NB4 (cell line): ENCODE measurements around the gene DSCAML1.

Experiments used
- DNase-seq: peaks from one replicate; pipeline ENCODE4 v3.0.0; 2010; ENCODE audit warnings: low read depth
- H3K4me3 ChIP-seq: one replicate; pipeline ENCODE4 v1.5.1; 2011; ENCODE audit warnings: mild to moderate bottlenecking, low read depth, low read length, moderate library complexity
- MYC ChIP-seq: IDR thresholded peaks from 2 replicates; pipeline ENCODE4 v1.6.1; 2011; ENCODE audit warnings: low read depth, low read length
- POLR2A ChIP-seq: IDR thresholded peaks from 2 replicates; pipeline ENCODE4 v1.6.1; 2011; ENCODE audit warnings: mild to moderate bottlenecking; ENCODE audit not compliant: insufficient read length; ENCODE audit errors: extremely low read depth
- TF ChIP-seq, protein P1 (sequence below): IDR thresholded peaks from one replicate; pipeline ENCODE4 v1.5.1; 2012; ENCODE audit warnings: low read depth, low read length
- TF ChIP-seq, protein P2 (sequence below): IDR thresholded peaks from 2 replicates; pipeline ENCODE4 v1.6.1; 2011; ENCODE audit warnings: low read depth, low read length

The DSCAML1 gene

DNA sequence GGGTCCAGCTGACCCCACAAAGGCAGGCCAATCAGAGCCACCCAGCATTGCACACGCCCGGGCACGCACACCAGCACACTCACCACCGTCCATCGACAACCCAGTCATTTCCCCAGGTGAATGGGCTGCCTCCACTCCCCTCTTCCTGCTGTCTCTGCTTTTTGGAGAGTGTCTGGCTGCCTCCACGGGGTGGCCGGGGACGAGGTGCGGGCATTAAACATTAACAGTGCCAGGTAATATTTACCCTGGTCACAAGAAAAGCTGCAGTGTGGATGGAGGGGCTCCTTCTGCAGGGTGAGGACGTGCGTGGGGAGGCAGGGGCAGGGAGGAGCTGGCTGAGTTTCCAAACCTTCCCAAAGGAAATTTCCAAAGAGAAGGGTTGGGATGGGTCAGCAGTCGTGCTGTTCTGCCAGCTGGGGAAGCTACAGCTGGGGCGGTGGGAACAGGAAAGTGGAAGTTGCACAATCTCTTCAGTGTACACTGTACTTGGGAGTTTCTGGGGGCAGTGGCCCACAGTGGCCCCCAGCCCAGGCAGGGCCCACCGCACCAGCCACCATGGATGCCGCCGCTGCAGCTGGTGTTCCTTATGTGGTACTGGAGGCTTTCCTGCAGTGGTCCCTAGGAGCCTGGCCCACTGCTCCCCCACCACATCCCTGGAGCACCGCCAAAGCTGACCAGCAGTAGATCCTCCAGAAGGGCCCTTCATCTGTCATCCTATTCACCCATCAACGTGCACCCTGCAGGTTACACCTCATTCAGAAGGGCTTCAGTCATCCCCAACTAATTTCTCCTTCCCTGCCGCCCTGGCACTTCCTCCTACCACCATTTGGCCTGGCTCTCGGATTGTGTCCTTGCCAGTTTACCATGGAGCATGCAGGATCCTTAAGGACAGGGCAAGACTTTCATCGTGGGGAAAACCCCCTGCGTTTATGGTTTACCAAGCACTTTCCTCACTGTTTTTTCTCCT is 27.8 kb upstream of the DSCAML1 start, which contains the start of gene FXYD2:
FXYD2 (minus strand) TSS at position 174 of the 967 bp plus-strand sequence; CDS start at position 108, 66 bp downstream.
- H3K4me3 ChIP-seq: no peak within 1 kb of the TSS
- TF ChIP-seq, protein P1, sequence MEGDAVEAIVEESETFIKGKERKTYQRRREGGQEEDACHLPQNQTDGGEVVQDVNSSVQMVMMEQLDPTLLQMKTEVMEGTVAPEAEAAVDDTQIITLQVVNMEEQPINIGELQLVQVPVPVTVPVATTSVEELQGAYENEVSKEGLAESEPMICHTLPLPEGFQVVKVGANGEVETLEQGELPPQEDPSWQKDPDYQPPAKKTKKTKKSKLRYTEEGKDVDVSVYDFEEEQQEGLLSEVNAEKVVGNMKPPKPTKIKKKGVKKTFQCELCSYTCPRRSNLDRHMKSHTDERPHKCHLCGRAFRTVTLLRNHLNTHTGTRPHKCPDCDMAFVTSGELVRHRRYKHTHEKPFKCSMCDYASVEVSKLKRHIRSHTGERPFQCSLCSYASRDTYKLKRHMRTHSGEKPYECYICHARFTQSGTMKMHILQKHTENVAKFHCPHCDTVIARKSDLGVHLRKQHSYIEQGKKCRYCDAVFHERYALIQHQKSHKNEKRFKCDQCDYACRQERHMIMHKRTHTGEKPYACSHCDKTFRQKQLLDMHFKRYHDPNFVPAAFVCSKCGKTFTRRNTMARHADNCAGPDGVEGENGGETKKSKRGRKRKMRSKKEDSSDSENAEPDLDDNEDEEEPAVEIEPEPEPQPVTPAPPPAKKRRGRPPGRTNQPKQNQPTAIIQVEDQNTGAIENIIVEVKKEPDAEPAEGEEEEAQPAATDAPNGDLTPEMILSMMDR: no peak
- TF ChIP-seq, protein P2, sequence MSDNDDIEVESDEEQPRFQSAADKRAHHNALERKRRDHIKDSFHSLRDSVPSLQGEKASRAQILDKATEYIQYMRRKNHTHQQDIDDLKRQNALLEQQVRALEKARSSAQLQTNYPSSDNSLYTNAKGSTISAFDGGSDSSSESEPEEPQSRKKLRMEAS: no peak
- TF ChIP-seq MYC: no peak
- no peak for TF ChIP-seq POLR2A
- no peak for DNase-seq

DNA sequence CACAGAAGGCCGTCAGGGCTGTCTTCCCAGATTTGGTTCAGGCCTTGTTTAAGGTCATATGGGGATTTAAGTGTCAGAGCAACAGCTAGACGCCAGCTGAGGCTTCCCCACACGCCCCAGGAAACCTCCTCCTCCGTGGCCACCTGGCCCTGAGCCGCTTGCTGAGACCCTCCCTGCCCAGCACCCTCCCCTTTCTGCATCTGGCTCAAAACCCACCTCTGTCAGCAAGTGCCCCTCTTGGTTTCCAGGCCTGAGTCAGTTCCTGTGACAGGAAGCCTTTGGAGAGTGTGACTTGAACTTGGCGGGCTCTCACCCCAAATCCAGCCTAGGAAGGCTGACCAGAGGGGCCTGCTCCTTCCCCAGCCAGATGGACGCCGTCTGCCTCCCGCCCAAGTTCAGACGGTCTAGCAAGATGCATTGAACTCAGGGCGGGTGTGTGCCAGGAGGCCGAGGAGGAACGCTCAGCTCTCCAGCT is 27.0 kb upstream of the DSCAML1 start:
- H3K4me3 ChIP-seq: no peak overlapping the region
- peak; percentile 85 for DNase-seq
- TF ChIP-seq, protein P1: no peak
- TF ChIP-seq MYC: peak; percentile 39; the same call in 1 of the 2 replicates

DNA sequence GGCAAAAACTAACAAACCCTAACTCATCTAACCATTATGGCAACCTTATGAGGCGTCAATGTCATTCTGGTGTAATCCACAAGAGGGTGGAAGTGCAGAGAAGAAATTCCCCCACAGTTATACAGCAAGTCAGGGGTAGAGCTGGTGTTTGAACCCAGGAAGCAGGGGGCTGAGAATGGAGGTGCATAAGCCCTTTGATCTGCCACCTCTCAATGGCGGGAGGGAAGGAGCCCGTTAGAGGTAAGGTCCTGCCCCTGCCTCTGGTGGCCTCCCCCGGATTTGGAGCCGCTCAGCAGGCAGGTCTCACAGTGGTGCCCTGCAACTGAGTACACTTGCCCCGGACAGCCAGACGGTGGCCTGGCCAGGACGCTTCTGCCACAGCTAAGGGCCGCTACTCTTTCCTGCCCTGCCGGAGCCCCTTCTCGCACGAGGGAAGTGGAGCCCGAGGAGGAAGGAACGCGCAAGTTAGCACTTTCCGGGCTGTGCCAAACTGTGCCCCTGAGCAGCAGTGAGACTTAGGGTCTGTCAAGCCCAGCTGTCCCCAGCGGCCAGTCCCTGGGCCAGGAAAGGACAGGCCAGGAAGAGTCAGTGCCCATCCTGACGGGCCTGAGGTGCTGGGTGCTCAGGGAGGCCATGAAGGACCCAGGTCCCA is 26.4 kb upstream of the DSCAML1 start:
- no peak overlapping the region for H3K4me3 ChIP-seq
- TF ChIP-seq MYC (no peak), POLR2A (no peak)
- TF ChIP-seq, protein P2: no peak
- TF ChIP-seq, protein P1: peak; percentile 41
- DNase-seq: peak; percentile 73

DNA sequence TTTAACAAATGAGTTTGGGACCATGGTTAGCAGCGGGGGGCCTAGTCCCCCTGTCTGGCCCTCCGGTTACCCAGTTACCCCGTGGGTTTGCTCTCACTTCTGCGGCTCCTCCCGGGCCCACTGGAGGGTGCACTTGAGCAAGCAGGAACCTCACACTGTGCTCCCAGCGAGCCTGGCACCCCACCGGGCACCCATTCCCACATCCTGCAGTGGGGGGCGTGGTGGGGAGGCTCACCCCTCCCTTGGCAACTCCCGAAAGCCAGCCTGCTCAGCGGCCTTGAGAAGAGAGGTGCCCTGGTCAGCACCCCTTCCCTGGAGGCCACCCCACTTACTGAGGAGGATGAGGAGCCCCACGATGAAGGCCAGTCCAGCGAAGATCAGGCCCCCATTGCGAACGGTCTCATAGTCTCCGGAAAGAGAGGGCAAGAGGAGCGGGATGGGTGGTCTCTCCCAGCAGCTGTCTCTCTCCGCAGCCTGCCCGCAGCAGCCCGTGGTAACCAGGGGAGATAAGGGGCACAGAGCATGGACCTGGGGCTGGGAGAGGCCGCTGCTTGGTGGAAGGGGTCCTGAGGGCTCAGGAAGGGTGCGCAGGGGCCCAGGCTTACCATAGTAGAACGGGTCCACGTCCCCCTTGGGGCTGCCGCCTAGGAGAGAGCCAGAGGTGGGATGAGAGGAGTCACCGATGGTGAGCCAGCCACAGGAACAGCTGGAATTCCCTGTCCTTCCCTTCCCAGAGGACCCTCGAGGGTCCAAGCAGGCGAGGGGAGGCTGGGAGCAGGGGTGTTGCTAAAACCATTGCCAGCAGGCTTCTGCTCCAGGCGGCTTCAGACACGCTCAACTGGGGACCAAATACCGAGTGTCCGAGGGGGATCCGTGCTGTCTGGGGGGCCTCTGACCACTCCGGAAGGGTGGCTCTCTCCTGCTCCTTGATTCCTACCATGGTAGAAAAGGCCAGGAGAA is 25.3 kb upstream of the DSCAML1 start:
- DNase-seq: peak; percentile 63
- no peak overlapping the region for H3K4me3 ChIP-seq
- TF ChIP-seq POLR2A: no peak
- TF ChIP-seq, protein P1: peak; percentile 86

DNA sequence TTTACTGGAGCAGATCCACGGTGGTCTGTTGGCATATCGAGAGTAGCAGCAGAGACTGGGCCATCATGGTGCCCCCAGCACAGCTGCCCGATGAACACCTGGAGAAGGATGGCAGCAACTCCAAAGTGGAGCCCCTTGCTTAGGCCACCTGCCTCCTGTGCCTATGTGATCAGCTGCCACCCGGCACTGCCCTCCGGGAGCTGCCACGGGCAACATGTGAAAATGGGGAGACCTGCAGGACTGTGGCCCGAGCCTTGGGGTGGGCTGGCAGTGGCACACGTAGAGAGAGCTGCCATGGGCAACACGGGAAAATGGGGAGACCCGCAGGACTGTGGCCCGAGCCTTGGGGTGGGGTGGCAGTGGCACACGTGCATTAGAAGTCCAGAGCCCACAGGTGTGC is 24.4 kb upstream of the DSCAML1 start:
- no peak for DNase-seq
- no peak for TF ChIP-seq POLR2A
- no peak for TF ChIP-seq MYC
- TF ChIP-seq, protein P2: no peak
- TF ChIP-seq, protein P1: no peak
- no peak overlapping the region for H3K4me3 ChIP-seq
